ENCODE measurements around the gene MADD. TPM values are rescaled to one million over a fixed set of nuclear protein-coding genes. Genes with fewer than 3 reads are reported as not detected.
"Not testable (repeated sequence)": the region's sequence is repeated elsewhere in the genome, so short reads cannot be mapped to it uniquely, and the experiment has no call there.

Gene MADD
- polyA plus RNA-seq, 1 donor, result 33.7 TPM

DNA sequence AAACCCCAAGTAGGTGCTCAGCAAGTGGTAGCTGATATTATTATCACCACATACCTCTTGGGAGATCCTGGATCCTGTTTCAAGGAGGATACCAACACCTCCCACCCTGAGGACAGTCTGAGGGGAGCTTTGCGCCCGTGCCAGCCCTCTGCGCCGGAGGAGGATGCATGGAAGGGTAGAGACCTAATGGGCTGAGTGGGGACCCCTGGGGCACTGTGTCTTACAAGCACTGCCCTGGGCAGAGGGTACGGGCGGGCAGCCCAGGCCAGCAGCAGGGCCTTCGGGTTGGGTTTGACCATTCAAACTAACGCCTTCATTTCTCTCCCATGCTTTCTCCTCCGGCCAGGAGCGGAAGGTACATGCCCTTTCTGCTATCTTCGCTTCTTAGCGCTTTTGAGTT is 56.3 kb downstream of the MADD start:
- no peak for DNase-seq

DNA sequence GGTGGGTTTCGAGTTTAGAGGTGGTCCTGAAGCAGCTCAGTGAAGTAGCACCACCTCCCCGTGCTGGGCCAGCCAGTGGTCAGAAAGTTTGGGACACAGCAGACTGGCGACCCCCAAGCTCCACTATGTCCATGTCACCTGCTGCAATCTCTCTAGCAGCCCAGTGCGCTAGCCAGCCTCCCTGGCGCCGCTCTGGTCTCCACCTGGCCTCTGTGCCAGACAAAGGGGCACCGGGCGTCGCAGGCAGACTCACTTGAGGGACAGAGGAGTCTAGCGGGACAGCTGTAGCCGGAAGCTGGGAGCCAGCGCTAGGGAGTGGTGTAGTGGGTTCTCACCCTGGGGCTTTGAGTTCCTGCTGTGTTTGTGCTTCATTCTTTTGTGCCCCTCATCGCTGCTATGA is 57.1 kb downstream of the MADD start:
- DNase-seq, result no peak

DNA sequence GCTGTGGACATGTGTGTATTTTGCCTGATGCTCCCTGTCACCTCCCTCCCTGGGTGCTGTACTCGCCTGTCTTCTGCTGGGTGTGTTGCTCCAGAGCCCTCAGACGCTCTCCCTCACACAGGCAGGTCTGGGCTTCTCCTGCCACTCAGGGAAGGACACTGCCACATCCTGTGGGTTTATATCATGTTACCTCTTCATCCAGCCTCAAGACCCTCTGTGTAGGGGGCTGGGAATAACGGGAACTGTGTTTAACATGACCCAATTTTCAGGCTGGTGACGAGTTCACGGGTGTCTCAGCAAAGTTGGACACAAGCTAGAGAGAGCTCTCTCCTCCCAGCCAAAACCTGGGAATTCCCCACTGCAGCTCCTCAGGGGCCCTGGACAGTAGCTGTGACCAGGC is 58.0 kb downstream of the MADD start:
- DNase-seq, result no peak

DNA sequence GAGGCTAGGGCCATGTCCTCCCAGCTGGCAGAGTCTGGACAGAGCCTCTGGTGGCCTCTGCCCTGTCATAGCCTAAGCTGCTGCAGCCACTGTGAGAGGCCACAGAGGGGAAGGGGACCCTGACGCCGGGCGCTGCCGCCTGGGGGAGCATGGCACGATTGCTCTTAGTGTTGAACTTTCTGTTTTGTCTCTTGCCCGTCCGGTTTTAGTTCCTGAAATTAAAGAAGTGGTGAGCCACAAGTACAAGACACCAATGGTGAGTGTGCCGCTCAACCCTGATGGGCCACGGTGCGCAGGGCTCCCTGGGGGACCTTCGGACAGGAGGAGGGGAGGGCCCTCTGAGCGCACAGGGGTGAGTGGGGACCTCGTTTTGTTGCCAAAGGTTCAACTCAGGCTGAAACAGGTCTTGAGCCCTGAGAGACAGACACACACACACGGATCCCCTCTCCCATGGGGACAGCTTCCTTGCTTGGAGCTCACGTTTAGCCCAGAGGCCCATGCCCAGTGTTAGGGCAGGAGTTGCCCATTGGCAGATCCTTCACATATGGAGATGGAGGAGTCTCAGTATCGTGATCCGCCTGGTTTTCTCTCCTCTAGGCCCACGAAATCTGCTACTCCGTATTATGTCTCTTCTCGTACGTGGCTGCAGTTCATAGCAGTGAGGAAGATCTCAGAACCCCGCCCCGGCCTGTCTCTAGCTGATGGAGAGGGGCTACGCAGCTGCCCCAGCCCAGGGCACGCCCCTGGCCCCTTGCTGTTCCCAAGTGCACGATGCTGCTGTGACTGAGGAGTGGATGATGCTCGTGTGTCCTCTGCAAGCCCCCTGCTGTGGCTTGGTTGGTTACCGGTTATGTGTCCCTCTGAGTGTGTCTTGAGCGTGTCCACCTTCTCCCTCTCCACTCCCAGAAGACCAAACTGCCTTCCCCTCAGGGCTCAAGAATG is 58.8 kb downstream of the MADD start:
- DNase-seq, result no peak

DNA sequence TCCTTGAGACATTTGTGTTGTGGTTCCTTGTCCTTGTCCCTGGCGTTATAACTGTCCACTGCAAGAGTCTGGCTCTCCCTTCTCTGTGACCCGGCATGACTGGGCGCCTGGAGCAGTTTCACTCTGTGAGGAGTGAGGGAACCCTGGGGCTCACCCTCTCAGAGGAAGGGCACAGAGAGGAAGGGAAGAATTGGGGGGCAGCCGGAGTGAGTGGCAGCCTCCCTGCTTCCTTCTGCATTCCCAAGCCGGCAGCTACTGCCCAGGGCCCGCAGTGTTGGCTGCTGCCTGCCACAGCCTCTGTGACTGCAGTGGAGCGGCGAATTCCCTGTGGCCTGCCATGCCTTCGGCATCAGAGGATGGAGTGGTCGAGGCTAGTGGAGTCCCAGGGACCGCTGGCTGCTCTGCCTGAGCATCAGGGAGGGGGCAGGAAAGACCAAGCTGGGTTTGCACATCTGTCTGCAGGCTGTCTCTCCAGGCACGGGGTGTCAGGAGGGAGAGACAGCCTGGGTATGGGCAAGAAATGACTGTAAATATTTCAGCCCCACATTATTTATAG is 59.6 kb downstream of the MADD start:
- DNase-seq, result no peak

DNA sequence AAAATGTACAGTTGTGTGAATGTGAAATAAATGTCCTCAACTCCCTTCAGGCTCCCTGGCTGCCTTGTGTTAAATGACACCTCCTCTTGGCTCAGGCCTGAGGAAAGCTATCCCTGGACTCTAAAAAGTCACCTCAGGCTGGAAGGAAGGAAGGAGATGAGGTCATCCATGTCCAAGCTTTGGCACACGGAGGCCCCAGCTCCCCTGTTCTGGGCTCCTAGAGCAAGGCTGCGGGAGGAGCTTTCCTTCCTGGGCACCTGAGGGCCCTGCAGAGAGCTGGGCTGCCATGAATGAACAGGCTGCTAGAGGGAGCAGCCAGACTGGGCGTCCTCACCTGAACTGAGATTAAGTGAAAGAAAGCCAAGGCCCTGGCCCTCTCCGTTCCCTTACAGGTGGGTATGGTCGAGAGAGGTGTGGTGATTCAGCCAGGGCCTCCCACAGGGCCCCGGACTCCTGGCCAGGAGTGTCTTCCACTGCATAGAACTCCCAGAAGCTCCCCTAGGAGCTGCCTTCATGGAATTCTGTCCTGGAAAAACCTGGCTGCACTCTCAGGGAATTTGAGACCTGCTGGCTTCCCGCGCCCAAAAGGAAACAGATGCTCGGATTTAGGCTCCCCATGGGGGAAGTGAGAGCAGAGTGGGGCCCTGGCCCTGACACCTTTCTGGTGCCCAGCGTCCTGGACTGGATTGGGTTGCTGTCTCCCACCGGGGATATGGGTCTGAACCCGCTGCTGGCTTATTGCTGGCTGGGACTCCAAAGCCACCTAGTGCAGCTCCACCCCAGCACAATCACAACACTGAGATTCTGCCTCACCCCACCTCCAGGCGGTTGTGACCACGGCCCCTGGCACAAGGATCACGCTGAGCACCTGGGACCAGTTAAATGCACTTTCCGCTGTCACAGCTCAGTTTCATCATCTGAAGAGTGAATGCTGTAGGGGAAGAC is 60.3 kb downstream of the MADD start:
- peak; percentile 33 for DNase-seq

DNA sequence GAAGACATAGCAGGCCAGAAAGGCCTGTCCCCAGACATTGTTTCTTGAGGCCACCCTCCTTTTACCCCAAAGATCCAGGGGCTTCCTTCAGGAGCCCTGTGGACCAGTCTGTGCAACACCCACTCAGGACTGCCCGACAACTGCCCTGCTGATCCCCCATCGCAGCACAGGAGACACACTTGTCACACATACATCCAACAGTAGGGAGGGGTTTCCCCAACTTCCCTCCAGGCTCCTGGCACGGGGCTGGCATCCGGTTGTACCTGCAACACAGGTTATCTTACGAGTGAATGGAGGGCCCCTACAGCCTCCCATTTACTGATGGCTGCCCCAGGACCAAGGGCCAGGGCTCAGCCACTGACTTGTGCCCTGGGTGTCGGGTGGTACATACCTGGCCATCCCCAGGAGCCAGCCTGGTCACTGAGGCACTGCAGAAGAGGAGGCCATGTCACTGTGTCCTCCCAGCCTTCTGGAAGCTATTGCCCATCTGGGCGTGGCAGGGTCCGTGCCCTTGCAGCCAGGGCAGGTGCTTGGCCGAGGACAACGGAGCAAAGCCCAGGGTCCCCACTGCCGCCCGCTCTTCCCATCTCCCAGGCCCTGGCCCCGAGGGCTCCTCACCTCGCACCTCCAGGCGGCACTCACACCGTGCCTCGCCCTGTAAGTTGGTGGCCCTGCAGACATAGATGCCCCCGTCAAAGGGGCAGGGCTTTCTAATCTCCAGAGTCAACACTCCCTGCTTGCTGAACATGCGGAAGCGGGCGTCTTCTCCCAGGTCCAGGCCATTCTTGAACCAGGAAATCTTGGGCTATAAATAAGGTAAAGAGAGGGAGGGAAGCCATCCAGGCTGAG is 61.7 kb downstream of the MADD start:
- DNase-seq, result no peak

DNA sequence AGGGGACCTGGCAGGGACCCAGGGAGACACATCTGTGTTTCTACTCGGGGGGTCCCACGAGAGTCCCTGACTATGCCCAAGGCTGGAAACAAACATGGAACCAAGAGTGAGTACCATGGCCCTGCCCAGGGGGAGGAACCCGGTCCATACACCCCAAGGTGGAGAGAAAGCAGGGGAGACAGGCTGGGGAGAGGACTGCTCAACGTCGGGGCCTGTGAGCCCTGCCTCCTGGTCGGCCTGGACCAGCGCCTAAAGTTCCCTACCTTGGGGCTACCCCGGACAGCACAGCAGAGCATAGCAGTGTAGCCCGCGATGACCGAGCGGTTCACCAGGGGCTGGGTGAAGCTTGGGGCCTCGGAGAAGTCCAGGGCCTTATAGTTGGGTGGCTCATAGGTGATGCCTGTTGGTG is 62.4 kb downstream of the MADD start:
- no peak for DNase-seq

DNA sequence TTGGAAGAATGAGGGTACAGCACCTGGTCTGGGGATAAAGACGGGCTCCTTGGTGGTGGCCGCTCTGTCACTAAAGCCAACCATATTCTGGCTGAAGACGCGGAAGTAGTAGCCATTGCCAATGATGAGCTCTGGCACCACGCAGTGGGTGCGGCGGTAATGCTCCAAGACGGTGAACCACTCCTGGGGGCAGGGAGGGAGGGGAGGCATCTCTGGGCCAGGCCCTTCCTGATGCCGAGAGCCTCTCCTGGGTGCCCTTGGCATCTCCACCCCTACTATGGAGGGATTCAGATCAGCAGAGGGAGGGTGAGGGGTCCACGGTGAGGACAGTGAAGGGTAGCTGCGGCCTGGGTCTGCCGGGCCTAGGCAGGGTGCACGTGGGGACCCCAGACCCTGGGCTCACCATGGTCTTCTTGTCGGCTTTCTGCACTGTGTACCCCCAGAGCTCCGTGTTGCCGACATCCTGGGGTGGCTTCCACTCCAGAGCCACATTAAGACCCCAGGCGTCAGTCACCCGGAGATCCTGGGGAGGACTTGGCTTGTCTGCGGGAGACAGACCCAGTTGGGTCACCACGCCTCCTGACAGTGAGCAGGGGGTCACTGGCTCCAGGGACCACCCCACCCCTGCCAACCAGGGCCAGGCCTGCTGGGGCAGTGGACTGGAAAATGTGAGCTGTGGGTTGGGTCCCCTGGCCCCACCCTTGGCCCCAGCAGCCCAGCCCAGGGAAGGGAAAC is 63.0 kb downstream of the MADD start:
- DNase-seq, result no peak

DNA sequence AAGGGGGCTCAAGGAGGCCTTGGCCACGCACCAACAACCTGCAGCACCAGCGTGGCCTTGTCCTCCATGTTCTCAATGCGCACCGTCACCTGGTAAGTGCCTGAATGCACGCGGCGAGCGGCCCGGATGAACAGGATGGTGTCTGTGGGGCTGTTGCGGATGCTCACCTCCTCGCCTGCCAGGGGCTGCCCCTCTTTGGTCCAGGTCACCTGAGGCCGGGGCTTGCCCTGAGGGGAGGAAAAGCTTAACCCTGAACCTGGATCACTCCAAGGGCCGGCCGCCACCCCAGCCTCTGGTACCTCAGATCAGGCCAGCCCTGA is 63.6 kb downstream of the MADD start:
- DNase-seq, result no peak

DNA sequence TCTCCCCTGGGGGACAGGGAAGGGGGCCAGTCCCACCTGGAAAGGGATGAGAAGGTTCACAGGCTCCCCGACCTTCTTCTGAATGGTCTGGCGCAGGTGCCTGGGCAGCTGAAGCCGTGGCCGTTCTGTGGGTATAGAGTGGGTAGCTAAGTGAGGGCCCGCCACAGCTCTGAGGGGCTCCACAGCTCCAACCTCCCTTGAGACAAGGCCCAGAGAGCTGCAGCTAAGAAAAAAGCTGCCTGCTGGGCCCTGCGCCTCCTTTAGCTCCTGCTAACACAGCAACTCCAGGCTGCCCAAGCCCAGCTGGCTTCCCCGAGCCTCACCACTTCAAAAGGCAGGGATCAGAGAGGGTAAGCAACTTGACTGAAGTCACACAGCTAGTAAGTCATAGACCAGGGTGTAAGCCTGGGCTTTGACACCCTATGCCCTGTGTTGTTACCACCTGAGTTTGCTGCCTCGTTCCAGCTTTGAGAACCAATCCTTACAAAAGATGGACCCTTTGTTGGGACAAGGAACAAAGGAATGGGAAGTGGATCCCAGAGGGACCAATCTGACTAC is 64.0 kb downstream of the MADD start:
- DNase-seq, result no peak

DNA sequence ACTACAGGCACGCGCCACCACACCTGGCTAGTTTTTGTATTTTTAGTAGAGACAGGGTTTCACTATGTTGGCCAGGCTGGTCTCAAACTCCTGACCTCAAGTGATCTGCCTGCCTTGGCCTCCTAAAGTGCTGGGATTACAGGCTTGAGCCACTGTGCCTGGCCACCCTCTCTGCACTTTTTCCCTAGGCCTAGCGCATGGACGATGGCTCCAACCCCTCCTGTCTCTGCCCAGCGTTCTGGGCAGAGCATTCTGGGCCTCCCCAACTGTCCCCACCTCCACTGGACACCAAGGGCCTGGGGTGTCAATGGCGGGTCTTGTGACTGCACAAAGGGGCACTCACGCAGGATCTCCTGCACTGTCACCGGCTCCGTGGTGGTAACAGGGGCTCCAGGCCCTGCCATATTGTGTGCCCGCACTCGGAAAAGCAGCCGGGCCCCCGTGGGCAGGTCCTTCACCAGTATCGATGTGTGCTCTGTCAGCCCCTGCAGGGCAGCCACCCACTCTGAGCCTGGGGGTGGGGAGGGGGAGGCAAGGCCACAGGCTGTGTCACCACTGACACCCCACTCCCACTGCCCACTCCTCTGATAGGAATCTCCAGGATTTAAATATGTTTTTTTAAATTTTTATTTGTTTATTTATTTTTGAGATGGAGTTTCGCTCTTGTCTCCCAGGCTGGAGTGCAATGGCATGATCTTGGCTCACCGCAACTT is 64.9 kb downstream of the MADD start:
- not testable (repeated sequence) for DNase-seq

DNA sequence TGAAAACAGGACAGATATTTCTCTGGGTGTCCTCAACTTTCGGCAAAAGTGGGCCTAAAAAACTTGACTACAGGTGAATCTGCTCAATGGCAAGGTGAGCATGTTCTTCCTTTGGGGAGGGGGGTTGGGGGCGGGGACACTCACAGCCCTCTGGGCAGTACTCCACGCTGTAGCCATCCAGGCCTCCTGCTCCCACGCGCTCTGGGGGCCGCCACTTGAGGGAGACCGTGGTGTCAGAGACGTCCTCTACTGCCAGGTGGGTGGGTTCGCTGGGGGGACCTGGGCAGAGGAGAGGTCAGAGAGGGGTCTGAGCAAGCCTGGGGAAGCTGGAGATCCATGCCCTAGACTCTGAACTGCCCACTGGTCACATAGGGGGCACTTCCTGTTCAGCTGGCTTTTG is 65.8 kb downstream of the MADD start:
- DNase-seq, result no peak

DNA sequence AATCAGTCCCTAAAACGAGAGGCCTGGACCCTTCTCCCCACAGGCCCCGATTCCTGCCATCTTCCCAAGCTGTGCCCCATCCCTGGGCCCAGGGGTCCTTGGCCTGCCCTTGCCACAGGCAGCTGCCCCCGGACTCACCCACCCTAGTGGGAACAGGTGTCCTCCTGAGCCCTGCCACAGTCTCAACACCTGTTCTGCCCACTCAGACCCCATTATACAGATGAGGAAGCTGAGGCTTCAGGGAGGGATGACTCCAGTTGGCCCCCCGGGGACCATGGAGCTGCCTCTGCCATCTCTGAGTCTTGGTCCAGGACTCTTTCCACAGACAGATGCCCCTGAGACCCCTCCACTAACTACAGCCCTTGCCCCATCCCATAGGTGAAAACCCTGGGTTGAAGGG is 66.7 kb downstream of the MADD start:
- no peak for DNase-seq

DNA sequence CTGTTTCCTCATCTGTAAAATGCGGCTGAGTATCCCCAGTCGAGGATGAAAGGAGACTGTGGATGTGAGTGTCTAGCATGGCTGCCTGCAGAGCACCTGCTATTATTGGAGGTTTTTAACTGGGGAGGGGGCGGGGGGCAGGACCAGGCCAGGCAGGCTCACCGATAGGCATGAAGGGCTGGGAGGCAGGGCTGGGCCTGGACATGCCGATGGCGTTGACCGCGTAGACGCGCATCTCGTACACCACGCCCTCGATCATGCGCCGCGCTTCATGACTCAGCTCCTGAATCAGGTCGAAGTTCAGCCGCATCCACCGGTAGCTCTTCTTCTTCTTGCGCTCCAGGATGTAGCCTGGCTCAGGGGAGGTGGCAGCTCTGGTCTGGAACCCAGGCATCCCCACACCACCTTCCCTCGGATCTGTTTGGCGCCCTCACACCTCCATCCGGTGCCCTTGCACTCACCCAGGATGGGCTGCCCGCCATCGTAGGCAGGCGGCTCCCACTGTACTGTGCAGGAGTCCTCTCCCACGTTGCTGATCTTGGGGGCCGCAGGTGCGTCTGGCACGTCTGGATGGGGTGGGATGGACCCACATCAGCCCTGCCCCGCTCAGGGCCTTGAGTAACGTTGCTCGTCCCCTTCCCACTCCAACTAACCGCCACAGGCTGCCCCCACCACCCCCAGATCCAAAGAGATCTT is 67.4 kb downstream of the MADD start:
- DNase-seq, result no peak

DNA sequence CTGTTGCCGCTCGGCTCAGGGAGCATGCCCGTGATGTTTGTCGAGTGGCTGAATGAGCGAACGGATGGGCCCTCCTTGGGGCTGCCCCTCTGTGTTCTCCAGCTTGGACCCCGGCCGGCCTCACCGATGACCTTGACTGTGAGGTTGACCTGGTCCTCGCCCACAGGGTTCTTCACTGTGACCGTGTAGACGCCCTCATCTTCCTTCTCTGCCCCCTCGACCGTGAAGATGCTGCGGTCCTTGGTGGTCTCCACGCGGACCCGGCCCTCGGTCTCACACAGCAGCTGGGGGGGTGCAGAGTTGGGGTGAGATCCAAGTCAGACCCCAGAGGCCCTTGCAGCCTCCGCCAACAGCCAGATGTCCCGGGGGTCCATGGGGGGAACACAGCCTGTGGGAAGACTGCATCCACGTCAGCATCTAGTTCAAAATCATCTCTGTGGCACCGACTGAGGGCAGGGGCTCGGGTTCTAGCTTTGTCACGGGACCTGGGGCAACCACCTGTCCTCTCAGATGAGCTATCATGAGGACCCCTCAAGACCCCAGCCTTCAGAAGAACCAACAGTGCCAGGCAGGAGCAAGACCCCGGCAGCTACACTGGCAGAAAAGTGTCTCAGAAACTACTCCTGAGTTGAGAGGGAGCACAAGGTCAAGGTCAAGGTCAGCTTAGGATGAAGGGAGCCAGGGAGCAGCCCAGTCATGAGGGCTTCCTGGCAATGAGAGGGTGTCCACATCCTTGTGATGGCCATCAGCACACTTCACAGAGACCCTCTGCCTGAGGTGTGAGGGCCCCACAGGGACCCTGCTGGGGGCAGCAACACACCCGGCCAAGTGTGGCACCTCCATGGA is 68.7 kb downstream of the MADD start:
- no peak for DNase-seq

DNA sequence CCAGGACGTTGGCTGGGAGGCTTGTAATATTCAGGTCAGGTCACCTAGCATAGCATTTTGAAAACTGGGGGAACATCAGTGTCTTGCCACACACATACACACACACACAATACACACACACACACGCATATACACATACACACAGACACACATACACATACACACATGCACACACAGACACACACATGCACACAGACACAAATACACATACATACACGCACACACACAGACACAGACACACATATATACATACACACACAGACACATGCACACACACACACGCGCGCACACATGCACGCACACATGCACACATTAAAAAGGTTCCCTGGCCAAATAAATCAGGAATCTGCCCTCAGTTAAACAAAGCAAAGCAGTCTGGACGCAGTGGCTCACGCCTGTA is 70.1 kb downstream of the MADD start:
- no peak for DNase-seq

DNA sequence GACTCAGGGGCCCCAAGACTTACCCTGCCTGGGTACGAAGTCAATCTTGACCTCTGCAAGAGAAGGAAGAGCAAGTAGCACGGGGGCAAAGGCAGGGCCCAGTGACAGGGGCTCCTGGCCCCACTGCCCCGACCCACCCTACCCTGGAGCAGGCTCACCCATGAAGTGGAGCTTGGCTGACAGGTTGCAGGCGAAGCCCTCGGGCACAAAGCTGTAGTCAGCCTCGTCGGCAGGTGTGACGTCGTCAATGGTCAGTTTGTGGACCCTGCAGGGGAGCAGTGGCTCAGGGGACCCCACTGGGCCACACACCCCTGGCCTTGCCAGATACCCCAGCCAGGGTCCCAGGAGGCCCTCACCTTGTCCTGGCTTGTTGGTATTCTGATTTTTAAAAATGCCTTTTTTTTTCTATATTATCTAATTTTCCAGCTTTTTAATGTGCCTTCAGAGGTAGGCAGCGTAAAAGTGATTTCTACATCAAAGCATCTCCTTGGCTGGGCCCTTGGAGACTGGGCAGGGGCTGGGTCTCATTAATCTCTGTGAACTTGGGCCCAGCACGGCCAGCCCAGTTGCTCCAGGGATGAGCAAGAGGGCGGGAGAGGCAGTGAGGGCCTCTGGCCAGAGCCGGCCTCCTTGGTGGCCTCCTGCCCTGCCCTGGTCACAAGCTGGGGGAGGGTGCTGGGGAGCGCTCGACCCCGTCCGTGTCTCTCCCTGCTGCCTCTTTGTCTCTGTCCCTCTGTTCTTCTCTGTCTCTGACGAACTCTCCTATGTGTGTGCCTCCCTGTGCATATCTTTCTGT is 71.2 kb downstream of the MADD start:
- no peak for DNase-seq

Measured in hindlimb muscle (tissue), 1 donor.